ENCODE data around the gene CHST5. TPM values are rescaled to one million over a fixed set of nuclear protein-coding genes. Genes with fewer than 3 reads are reported as not detected.
"Not testable (repeated sequence)": the region's sequence is repeated elsewhere in the genome, so short reads cannot be mapped to it uniquely, and the experiment has no call there.

Gene CHST5
- total and polyA plus RNA-seq, 2 of the 8 experiments (the other 6 are each of a cell fraction or from before 2014, with no cell fraction given): 0.13 to 0.23 TPM

DNA sequence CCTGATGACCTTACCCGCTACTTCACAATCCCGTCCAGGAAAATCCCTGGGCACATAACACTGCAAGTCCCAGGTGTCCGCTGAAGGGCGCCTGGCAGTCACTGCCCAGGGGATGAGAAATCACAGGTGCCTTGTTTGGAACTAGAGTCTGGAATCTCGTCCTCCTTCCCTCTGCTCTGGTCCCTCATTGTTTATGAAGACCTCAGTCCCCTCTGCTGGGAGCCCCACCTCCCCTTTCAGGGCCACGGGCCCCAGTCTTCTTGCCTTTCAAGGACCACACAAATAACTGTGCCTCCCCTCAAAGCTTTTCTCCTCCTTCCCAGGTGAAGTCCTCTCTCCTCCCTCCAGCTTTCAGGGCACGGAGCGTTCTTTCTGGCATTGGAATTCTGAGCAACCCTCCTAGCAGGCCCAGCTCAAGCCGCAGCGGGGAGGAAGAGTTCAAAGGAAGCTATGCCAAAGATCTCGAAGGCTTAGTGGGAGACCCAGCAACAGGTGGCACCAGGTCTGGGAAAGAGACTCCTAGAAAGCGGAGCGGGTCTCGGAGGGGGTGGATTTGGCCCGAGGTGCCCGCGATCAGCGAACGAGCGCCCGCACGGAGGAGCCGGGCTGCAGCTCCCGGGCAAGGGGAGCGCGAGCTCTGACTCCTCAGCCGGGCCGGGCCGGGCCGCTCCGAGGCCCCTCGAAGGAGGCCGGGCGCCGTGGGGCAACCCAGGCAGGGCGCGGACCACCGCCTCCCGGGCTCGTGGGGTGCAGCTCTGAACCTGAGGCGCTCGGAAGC is 19.5 kb downstream of the CHST5 start:
- Histone ChIP-seq H3K18ac (ENCODE audit: extremely low read depth, low read length) (peak overlapping the region; percentile 94; the same call in 1 of the 2 replicates), H3K56ac (replicated peaks; ENCODE audit: insufficient read length, low read depth, low read length) (peak overlapping the region; percentile 95), H3K27ac (ENCODE audit: low read depth, low read length) (peak overlapping the region; percentile 59; the same call in 1 of the 2 replicates), H2BK5ac (ENCODE audit: low read depth, low read length) (peak overlapping the region; percentile 84; the same call in 1 of the 2 replicates), H3K4me3 (ENCODE audit: extremely low read depth in 1 of 4, insufficient read depth in 2 of 4, low read depth in 3 of 4, low read length in 4 of 4) (peak overlapping the region; percentile 55 to 91 (median 79)), H3K9ac (replicated peaks in 1 of 4; ENCODE audit: extremely low read depth in 1 of 4, low read depth in 3 of 4, low read length in 3 of 4) (peak overlapping the region in 2 of 4 experiments; percentile 70 to 75; a peak in 4 of 7 replicates), H3K4ac (replicated peaks; ENCODE audit: insufficient read length, low read depth, low read length) (peak overlapping the region; percentile 53), H4K8ac (ENCODE audit: extremely low read depth, insufficient read depth, low read length) (peak overlapping the region; percentile 82), H4K5ac (ENCODE audit: insufficient read length, low read depth, low read length) (peak overlapping the region; percentile 25), H3K4me2 (ENCODE audit: insufficient read depth in 1 of 2, low read depth in 2 of 2, low read length in 2 of 2) (peak overlapping the region; percentile 59 to 84)
- H3K14ac ChIP-seq (ENCODE audit: insufficient read length); H3K79me2 ChIP-seq (ENCODE audit: control insufficient read depth in 1 of 2, insufficient read depth in 2 of 2, low read length in 2 of 2); H3K4me1 ChIP-seq (replicated peaks in 1 of 4; ENCODE audit: control insufficient read depth in 3 of 4, insufficient read depth in 4 of 4, low read length in 3 of 4); H3K9me3 ChIP-seq (ENCODE audit: insufficient read depth in 2 of 2, low read depth in 1 of 2, low read length in 1 of 2); H3K36me3 ChIP-seq (ENCODE audit: control insufficient read depth in 2 of 4, insufficient read depth in 4 of 4, low read length in 3 of 4); H4K91ac ChIP-seq (replicated peaks; ENCODE audit: insufficient read length, low read length); H2AK5ac ChIP-seq (ENCODE audit: low read depth, low read length); H2AFZ ChIP-seq (ENCODE audit: low read length); H2BK12ac ChIP-seq (ENCODE audit: low read depth, low read length); H2BK120ac ChIP-seq (replicated peaks; ENCODE audit: low read depth, low read length); H3K27me3 ChIP-seq (replicated peaks in 1 of 4; ENCODE audit: control insufficient read depth in 3 of 4, extremely low read depth in 1 of 4, insufficient read depth in 3 of 4, low read length in 3 of 4); H4K20me1 ChIP-seq (replicated peaks in 1 of 2; ENCODE audit: control insufficient read depth in 1 of 2, insufficient read depth in 2 of 2, low read length in 2 of 2); H3K23ac ChIP-seq (ENCODE audit: insufficient read length); H3K23me2 ChIP-seq (ENCODE audit: low read depth, low read length); H2BK20ac ChIP-seq (ENCODE audit: low read length); H2BK15ac ChIP-seq (ENCODE audit: low read length); H3K79me1 ChIP-seq (ENCODE audit: low read depth, low read length): not testable (repeated sequence)
- DNase-seq (ENCODE audit: low read depth in 1 of 2, low spot score in 2 of 2) (peak in 1 of 2 experiments; percentile 70), FAIRE-seq (peak; percentile 69)
- WGBS, 2 experiments (ENCODE audit: extremely low coverage in 1 of 2, insufficient coverage in 1 of 2, insufficient read length in 1 of 2, insufficient replicate concordance in 2 of 2, low coverage in 1 of 2, low lambda C conversion rate in 2 of 2, missing lambda C conversion rate in 1 of 2): 8% methylated on average over 41 of the region's 42 CpGs; no CpG with 5 or more reads in 1 of the 2 experiments
- 0 out of 2 replicates have a peak, but pooled peaks have one; percentile 22 for TF ChIP-seq SUZ12 (IDR thresholded peaks at IDR 0.05; ENCODE audit: low read length)
- CTCF ChIA-PET (ENCODE audit: partially characterized antibody): interaction anchor here (0.6 to 13.8 kb wide), 36 partner anchors 7 to 822 kb away, joined by 3 to 203 read pairs (median 6); partner anchors contain the start of genes CHST5, CHST6, GABARAPL2 and TMEM170A
- POLR2A ChIA-PET (ENCODE audit: partially characterized antibody): interaction anchor here (0.6 to 8.3 kb wide), 27 partner anchors 8 to 630 kb away, joined by 3 to 73 read pairs (median 4); partner anchors contain the start of genes ADAT1, CFDP1, CHST5 and CHST6

All from H1 (cell line).